ENCODE results near the gene C6orf89.

GRCh38 chr6:36956446-36956820, 70.7 kb downstream of the C6orf89 start:
- TF ChIP-seq CTCF (conservative IDR thresholded peaks at IDR 0.05; ENCODE audit: low read depth, low read length) (no peak), EZH2 (IDR thresholded peaks at IDR 0.05; ENCODE audit: borderline replicate concordance, low read depth, low read length, poor library complexity, severe bottlenecking) (no peak)
